BJ (cell line): ENCODE measurements around the gene KIAA1755. TPM values are rescaled to one million over a fixed set of nuclear protein-coding genes. Genes with fewer than 3 reads are reported as not detected.

ENCODE experiments used
- CTCF ChIA-PET: fragments of 350-600 bp; formaldehyde crosslinking; extraction: SDS; loops from one replicate; lab custom pipeline; 2021; ENCODE audit warnings: antibody characterized with exemption, inconsistent platforms; lab: Yijun Ruan, JAX
- POLR2A ChIA-PET: fragments of 300-600 bp; sonication (Branson Sonifier 250); formaldehyde crosslinking; extraction: SDS; loops from one replicate; lab custom pipeline; 2021; ENCODE audit warnings: antibody characterized with exemption; lab: Charles Lee
- DNase-seq: peaks from one replicate; pipeline ENCODE4 v3.0.0-alpha.2; 2011; ENCODE audit warnings: low read depth
- H3K27me3 ChIP-seq: 2 replicates; pipeline ENCODE4 v1.6.0; 2011; ENCODE audit warnings: low read length; ENCODE audit not compliant: control insufficient read depth, insufficient read depth
- H3K36me3 ChIP-seq: 2 replicates; pipeline ENCODE4 v1.5.1; 2011; ENCODE audit warnings: low read length; ENCODE audit not compliant: control insufficient read depth, insufficient read depth
- H3K4me3 ChIP-seq: 2 replicates; pipeline ENCODE4 v1.5.1; 2011; ENCODE audit warnings: low read depth, mild to moderate bottlenecking, control low read depth, low read length
- polyA plus RNA-seq: library from polyadenylated mRNA; depleted of rRNA; stranded (reverse); fragments of >200 nt; gene quantifications from 2 replicates; pipeline ENCODE4 v1.2.3, GENCODE V29; 2011
- TF ChIP-seq, protein P1 (sequence below): IDR thresholded peaks from 2 replicates; pipeline ENCODE4 v1.5.1; 2011; ENCODE audit warnings: low read depth, mild to moderate bottlenecking, control low read depth, inconsistent platforms, low read length, moderate library complexity; ENCODE audit not compliant: insufficient read depth

The KIAA1755 gene
- polyA plus RNA-seq, 1 experiment = 9.7 TPM

DNA sequence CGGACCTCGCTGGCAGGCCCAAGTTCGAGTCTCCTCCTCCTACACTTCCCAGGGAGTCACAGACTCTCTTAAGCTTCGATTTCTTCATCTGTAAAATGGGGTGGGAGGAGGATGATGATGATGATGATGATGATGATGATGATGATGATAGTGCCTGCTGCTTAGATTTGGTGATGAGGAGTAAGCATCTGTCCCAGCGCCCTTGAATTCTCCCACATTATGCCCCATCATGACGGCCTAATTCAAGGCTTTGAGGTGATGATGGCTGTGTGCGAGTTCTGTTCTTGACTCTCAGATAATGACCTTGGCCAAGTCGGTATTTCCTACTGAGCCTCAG is 487 bp upstream of the KIAA1755 start:
- POLR2A ChIA-PET = no interaction called here
- TF ChIP-seq, protein P1, sequence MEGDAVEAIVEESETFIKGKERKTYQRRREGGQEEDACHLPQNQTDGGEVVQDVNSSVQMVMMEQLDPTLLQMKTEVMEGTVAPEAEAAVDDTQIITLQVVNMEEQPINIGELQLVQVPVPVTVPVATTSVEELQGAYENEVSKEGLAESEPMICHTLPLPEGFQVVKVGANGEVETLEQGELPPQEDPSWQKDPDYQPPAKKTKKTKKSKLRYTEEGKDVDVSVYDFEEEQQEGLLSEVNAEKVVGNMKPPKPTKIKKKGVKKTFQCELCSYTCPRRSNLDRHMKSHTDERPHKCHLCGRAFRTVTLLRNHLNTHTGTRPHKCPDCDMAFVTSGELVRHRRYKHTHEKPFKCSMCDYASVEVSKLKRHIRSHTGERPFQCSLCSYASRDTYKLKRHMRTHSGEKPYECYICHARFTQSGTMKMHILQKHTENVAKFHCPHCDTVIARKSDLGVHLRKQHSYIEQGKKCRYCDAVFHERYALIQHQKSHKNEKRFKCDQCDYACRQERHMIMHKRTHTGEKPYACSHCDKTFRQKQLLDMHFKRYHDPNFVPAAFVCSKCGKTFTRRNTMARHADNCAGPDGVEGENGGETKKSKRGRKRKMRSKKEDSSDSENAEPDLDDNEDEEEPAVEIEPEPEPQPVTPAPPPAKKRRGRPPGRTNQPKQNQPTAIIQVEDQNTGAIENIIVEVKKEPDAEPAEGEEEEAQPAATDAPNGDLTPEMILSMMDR = no peak
- CTCF ChIA-PET = no interaction called here

DNA sequence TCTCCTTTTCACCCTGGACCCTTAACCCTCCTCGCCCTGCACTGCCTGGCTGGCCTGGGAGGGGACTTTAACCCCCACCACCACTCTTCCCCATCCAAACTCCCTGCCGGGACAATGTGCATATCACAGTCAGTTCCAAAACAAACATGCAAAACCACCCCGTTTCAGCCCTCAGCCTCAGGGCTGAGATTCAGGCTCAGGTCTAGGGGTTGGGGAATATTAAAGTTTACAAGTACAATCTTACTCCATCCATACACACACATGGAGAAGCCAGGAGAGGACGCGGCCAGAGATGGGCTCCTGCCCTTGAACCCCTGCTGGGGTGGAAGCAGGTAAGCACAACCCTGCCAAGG is 534 bp downstream of the KIAA1755 start:
- ChIA-PET CTCF (interaction anchor here (0.9 kb wide), 1 partner anchor 9 kb away, joined by 5 read pairs; no protein-coding TSS in a partner anchor), POLR2A (no interaction called here)
- Histone ChIP-seq H3K27me3 (no peaks in the 10 kb centered on the region), H3K36me3 (no peaks in the 10 kb centered on the region), H3K4me3 (peak overlapping the region; percentile 56)
- DNase-seq = no peak
- TF ChIP-seq, protein P1 = no peak

More for the DNA sequence above, 487 bp upstream of the KIAA1755 start:
- H3K36me3 ChIP-seq = no peaks in the 10 kb centered on the region
- peak overlapping the region; percentile 56 for H3K4me3 ChIP-seq
- no peaks in the 10 kb centered on the region for H3K27me3 ChIP-seq
- DNase-seq = no peak

DNA sequence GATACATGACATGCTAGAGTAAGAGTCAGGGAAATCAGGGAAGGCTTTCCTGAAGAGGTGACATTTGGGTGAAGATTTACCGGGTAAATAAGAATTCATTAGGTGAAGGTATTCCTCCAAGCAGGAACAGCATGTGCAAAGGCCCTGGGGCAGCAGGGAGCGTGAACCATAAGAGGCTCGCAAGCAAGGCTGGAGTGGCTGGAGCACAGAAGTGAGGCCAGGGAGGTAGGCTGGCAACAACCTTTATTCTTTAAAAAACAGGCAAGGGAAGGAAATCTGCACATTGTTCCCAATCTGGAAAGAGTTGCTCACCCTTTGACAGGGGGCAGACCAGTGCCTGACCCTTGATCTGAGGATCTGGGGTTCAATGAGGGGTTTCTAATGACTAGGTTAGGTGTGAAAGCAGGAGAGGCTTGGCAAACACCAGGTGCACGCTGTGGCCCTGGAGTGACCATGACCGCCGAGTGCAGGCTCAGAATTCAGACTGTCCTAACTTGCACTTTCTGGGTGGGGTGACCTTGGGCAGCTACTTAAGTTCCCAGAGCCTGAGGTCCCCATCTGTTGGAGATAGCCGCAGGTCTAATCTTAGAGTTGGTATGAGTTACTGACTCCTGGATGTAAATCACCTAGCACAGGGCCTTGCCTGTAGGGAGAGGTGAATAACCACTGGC is 1.9 kb downstream of the KIAA1755 start:
- POLR2A ChIA-PET = no interaction called here

DNA sequence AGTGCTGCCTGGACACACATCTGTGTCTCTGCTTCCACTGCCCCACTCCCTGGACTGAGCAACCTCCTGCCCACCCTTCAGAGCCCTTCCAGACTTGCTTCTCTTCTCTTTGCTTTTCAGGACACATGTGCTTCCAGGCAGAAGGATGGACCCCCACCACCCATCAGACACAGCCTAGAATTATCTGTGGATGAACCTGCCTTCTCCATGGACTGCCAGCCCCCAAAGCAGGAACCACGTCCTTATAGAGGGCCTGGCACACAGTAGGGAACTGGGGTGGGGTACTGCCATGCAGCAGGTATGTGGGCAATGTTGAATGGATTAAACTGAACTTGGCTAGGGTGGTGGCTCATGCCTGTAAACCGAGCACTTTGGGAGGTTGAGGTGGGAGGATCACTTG is 3.6 kb downstream of the KIAA1755 start:
- CTCF ChIA-PET = no interaction called here
- no peak overlapping the region for H3K4me3 ChIP-seq
- no peaks in the 10 kb centered on the region for H3K27me3 ChIP-seq
- TF ChIP-seq, protein P1 = no peak
- H3K36me3 ChIP-seq = no peaks in the 10 kb centered on the region
- POLR2A ChIA-PET = no interaction called here
- DNase-seq = no peak

More for the DNA sequence above, 1.9 kb downstream of the KIAA1755 start:
- Histone ChIP-seq H3K4me3 (no peak overlapping the region), H3K36me3 (no peaks in the 10 kb centered on the region), H3K27me3 (no peaks in the 10 kb centered on the region)
- no peak for DNase-seq
- CTCF ChIA-PET = no interaction called here
- TF ChIP-seq, protein P1 = no peak

DNA sequence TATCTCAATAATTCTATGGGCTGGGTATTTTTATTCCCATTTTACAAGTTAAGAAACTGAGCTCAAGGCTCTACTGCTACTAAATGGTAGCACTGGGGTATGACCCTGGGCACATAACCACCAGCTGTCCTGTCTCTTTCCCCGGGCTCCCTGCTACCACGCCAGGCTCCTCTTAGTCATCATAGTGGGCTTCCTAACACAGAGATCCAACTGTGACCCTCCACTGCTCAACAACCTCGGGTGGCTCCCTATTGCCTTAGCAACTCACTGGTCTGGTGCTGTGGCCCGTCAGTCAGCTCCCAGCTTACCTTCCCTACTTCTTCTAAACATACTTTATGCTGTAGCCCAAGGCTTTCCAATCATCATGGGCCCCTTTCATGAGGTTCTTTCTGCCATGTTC is 4.5 kb downstream of the KIAA1755 start:
- H3K27me3 ChIP-seq = no peaks in the 10 kb centered on the region
- H3K36me3 ChIP-seq = no peaks in the 10 kb centered on the region
- TF ChIP-seq, protein P1 = no peak
- no peak for DNase-seq
- POLR2A ChIA-PET = no interaction called here
- no peak overlapping the region for H3K4me3 ChIP-seq
- CTCF ChIA-PET = interaction anchor here (1.3 to 1.4 kb wide), 2 partner anchors 33 to 49 kb away, joined by 4 read pairs; no protein-coding TSS in a partner anchor
